Measurements from ENCODE around the gene ME3.

ME3 gene

DNA sequence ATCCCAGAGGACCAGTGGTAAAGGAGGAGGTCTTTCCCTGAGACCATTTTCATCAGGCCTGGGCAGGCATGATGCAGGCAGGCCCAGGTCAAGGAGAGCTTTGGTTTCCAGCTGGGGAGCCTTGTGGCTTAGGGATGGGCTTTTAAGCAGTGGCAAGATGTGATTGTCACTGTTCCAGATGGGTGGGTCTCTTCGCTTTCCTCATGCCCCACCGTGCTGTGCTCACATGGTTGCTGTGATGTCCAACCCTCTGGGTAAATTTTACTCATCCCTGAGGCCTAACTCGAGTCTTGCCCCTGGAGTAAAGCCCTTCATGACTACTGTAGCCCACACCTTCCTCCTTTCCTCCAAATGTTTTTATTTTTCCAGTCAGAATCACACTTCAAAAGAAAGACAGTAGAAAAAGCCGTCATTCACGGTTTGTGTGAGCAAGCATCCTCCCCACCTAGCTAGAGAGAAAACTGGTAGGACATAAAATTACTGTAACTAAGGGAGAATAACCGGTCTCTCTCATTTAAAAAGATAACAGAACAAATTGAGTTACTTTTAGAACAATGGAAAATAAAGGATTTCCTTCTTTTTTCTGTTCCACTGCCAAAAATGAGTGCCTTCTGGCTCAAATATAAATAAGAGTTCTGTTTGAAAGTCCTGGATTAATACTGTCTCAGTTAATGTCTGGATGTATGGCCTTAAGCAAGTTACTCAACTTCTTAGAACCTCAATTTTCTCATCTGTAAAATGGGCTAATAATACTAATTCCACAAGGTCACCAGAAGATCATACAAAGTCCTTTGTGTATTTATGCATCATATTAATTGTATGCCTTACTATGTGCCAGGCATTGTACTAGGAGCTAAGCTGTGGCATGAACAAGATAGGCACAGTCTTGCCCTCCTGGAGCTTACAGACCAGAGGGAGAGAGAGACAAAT lies 84.9 kb downstream of the ME3 start:
- H3K36me3 ChIP-seq (ENCODE audit: insufficient read depth, insufficient read length, low read length): no peaks in the 10 kb centered on the region
- H3K4me3 ChIP-seq (ENCODE audit: insufficient read length, low read depth): no peak overlapping the region
- no peaks in the 10 kb centered on the region for H3K27me3 ChIP-seq (ENCODE audit: insufficient read depth, insufficient read length)
- H3K9ac ChIP-seq (ENCODE audit: insufficient read length, low read depth): no peak overlapping the region
- no peaks in the 10 kb centered on the region for H3K9me3 ChIP-seq (ENCODE audit: insufficient read depth, low read length)
- TF ChIP-seq YY1 (IDR thresholded peaks at IDR 0.05; ENCODE audit: insufficient read depth, insufficient read length) (no peak), SUZ12 (IDR thresholded peaks at IDR 0.05; ENCODE audit: extremely low read depth, insufficient read depth, insufficient read length) (no peak), ZNF274 (IDR thresholded peaks at IDR 0.05; ENCODE audit: low read depth, low read length) (no peak)
- DNase-seq (ENCODE audit: low read depth, low spot score): no peak
- no peaks in the 10 kb centered on the region for H3K4me1 ChIP-seq (ENCODE audit: insufficient read depth, insufficient read length)

DNA sequence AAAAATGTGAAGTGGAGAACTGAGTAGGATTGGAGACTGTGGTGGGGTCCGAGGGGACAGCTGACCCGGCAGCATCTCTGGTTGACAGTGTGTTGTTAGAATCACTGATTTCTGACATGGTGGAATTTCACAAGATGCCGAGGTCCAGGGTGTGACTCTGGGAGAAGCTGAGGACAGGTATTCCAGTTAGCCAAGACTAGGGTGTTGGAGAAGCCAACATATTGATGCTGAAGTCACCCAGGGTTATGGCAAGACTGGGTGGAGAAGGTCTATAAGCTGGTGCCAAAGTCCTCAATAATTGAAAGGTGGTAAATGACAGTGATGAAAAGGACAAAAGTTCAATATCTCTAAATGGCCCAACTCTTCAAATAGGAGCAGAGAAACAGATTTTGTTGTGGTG lies 86.1 kb downstream of the ME3 start:
- no peaks in the 10 kb centered on the region for H3K27me3 ChIP-seq (ENCODE audit: insufficient read depth, insufficient read length)
- no peak overlapping the region for H3K4me3 ChIP-seq (ENCODE audit: insufficient read length, low read depth)
- no peaks in the 10 kb centered on the region for H3K36me3 ChIP-seq (ENCODE audit: insufficient read depth, insufficient read length, low read length)
- no peak overlapping the region for H3K9ac ChIP-seq (ENCODE audit: insufficient read length, low read depth)
- no peaks in the 10 kb centered on the region for H3K9me3 ChIP-seq (ENCODE audit: insufficient read depth, low read length)
- TF ChIP-seq SUZ12 (IDR thresholded peaks at IDR 0.05; ENCODE audit: extremely low read depth, insufficient read depth, insufficient read length) (no peak), YY1 (IDR thresholded peaks at IDR 0.05; ENCODE audit: insufficient read depth, insufficient read length) (no peak), ZNF274 (IDR thresholded peaks at IDR 0.05; ENCODE audit: low read depth, low read length) (no peak)
- no peak for DNase-seq (ENCODE audit: low read depth, low spot score)
- no peaks in the 10 kb centered on the region for H3K4me1 ChIP-seq (ENCODE audit: insufficient read depth, insufficient read length)

DNA sequence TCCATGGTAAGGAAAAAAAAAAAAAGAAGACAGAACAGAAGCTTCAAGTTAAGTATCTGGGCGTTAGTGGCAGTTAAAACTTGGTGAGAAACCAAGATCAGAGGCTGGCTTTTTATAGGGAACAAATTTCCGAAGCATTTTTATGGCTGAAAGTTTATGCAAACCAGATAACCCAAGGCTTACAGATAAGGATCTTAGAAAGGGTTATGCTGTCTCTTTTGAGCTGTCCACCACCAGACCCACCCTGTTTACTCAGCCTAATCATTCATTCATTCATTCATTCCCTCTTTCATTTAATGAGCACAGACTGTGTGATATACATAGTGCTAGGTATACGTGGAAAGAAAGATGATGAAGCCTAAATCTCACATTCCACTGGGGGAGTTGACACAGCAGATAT lies 89.5 kb downstream of the ME3 start:
- TF ChIP-seq SUZ12 (IDR thresholded peaks at IDR 0.05; ENCODE audit: extremely low read depth, insufficient read depth, insufficient read length) (no peak), ZNF274 (IDR thresholded peaks at IDR 0.05; ENCODE audit: low read depth, low read length) (no peak), YY1 (IDR thresholded peaks at IDR 0.05; ENCODE audit: insufficient read depth, insufficient read length) (no peak)
- Histone ChIP-seq H3K27me3 (ENCODE audit: insufficient read depth, insufficient read length) (no peaks in the 10 kb centered on the region), H3K9me3 (ENCODE audit: insufficient read depth, low read length) (no peaks in the 10 kb centered on the region), H3K36me3 (ENCODE audit: insufficient read depth, insufficient read length, low read length) (no peaks in the 10 kb centered on the region), H3K4me3 (ENCODE audit: insufficient read length, low read depth) (no peak overlapping the region), H3K4me1 (ENCODE audit: insufficient read depth, insufficient read length) (no peaks in the 10 kb centered on the region), H3K9ac (ENCODE audit: insufficient read length, low read depth) (no peak overlapping the region)
- DNase-seq (ENCODE audit: low read depth, low spot score): no peak

DNA sequence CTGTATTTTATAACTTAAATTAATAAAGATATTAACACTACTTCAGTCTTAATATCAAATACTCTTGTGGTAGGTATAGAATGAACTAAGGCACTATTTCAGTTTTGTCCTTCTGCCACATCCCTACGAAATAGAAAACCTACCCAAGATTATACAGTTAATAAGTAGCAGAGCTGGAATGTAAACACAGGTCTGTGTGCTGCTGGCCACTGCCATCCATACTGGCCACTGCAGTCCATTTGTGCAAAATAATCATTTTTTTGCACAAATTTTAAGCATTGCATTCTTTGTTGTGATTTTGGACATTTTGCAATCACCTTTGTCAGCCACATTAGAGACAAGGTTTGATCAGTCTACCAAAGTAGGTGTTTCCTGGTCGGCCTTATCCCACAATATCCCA lies 91.9 kb downstream of the ME3 start:
- H3K36me3 ChIP-seq (ENCODE audit: insufficient read depth, insufficient read length, low read length): no peaks in the 10 kb centered on the region
- no peak overlapping the region for H3K9ac ChIP-seq (ENCODE audit: insufficient read length, low read depth)
- H3K4me3 ChIP-seq (ENCODE audit: insufficient read length, low read depth): no peak overlapping the region
- TF ChIP-seq ZNF274 (IDR thresholded peaks at IDR 0.05; ENCODE audit: low read depth, low read length) (no peak), YY1 (IDR thresholded peaks at IDR 0.05; ENCODE audit: insufficient read depth, insufficient read length) (no peak), SUZ12 (IDR thresholded peaks at IDR 0.05; ENCODE audit: extremely low read depth, insufficient read depth, insufficient read length) (no peak)
- H3K9me3 ChIP-seq (ENCODE audit: insufficient read depth, low read length): no peaks in the 10 kb centered on the region
- H3K4me1 ChIP-seq (ENCODE audit: insufficient read depth, insufficient read length): no peaks in the 10 kb centered on the region
- no peak for DNase-seq (ENCODE audit: low read depth, low spot score)
- no peaks in the 10 kb centered on the region for H3K27me3 ChIP-seq (ENCODE audit: insufficient read depth, insufficient read length)

GRCh38 chr11:86579406-86579731 lies 93.0 kb downstream of the ME3 start:
- H3K9me3 ChIP-seq (ENCODE audit: insufficient read depth, low read length): no peaks in the 10 kb centered on the region
- no peak for DNase-seq (ENCODE audit: low read depth, low spot score)
- no peaks in the 10 kb centered on the region for H3K27me3 ChIP-seq (ENCODE audit: insufficient read depth, insufficient read length)
- H3K9ac ChIP-seq (ENCODE audit: insufficient read length, low read depth): no peak overlapping the region
- no peaks in the 10 kb centered on the region for H3K36me3 ChIP-seq (ENCODE audit: insufficient read depth, insufficient read length, low read length)
- H3K4me3 ChIP-seq (ENCODE audit: insufficient read length, low read depth): no peak overlapping the region
- H3K4me1 ChIP-seq (ENCODE audit: insufficient read depth, insufficient read length): no peaks in the 10 kb centered on the region
- TF ChIP-seq YY1 (IDR thresholded peaks at IDR 0.05; ENCODE audit: insufficient read depth, insufficient read length) (no peak), ZNF274 (IDR thresholded peaks at IDR 0.05; ENCODE audit: low read depth, low read length) (no peak), SUZ12 (IDR thresholded peaks at IDR 0.05; ENCODE audit: extremely low read depth, insufficient read depth, insufficient read length) (no peak)

GRCh38 chr11:86578727-86579405 lies 93.5 kb downstream of the ME3 start:
- no peak for TF ChIP-seq SUZ12 (IDR thresholded peaks at IDR 0.05; ENCODE audit: extremely low read depth, insufficient read depth, insufficient read length)
- TF ChIP-seq YY1 (IDR thresholded peaks at IDR 0.05; ENCODE audit: insufficient read depth, insufficient read length): no peak
- TF ChIP-seq ZNF274 (IDR thresholded peaks at IDR 0.05; ENCODE audit: low read depth, low read length): no peak
- no peak for DNase-seq (ENCODE audit: low read depth, low spot score)
- no peaks in the 10 kb centered on the region for H3K4me1 ChIP-seq (ENCODE audit: insufficient read depth, insufficient read length)

More at GRCh38 chr11:86578727-86579405, 93.5 kb downstream of the ME3 start:
- Histone ChIP-seq H3K36me3 (ENCODE audit: insufficient read depth, insufficient read length, low read length) (no peaks in the 10 kb centered on the region), H3K9ac (ENCODE audit: insufficient read length, low read depth) (no peak overlapping the region), H3K4me3 (ENCODE audit: insufficient read length, low read depth) (no peak overlapping the region), H3K9me3 (ENCODE audit: insufficient read depth, low read length) (no peaks in the 10 kb centered on the region), H3K27me3 (ENCODE audit: insufficient read depth, insufficient read length) (no peaks in the 10 kb centered on the region)
